PFSK-1 (cell line): ENCODE measurements around the gene HMX1.

ENCODE experiments used
- FOXP2 ChIP-seq: optimal IDR thresholded peaks from 2 replicates; pipeline ENCODE3; 2011; ENCODE audit warnings: borderline replicate concordance, control low read depth, inconsistent platforms; ENCODE audit not compliant: insufficient read depth; ENCODE audit errors: extremely low read length, extremely low read depth
- POLR2AphosphoS5 ChIP-seq: IDR thresholded peaks from 2 replicates; pipeline ENCODE4 v1.6.1; 2012; ENCODE audit warnings: low read depth, mild to moderate bottlenecking, control low read depth, low read length, moderate library complexity
- SIN3A ChIP-seq: IDR thresholded peaks from 2 replicates; pipeline ENCODE4 v1.6.1; 2012; ENCODE audit warnings: mild to moderate bottlenecking, low read length, moderate library complexity, borderline replicate concordance; ENCODE audit not compliant: insufficient read depth
- TAF1 ChIP-seq: IDR thresholded peaks from 2 replicates; pipeline ENCODE4 v1.6.1; 2012; ENCODE audit warnings: low read length, control low read depth, borderline replicate concordance; ENCODE audit not compliant: insufficient read depth
- TF ChIP-seq, protein P1 (sequence below), 2 experiments: IDR thresholded peaks; 2 replicates each; pipeline versions ENCODE4 v1.6.1 to v1.8.0; 2011 to 2012; ENCODE audit warnings: low read depth in 2 of 2, low read length in 2 of 2, control low read depth in 1 of 2, inconsistent platforms in 1 of 2, mild to moderate bottlenecking in 1 of 2, moderate library complexity in 1 of 2; ENCODE audit not compliant: insufficient read depth in 1 of 2

HMX1 gene

DNA sequence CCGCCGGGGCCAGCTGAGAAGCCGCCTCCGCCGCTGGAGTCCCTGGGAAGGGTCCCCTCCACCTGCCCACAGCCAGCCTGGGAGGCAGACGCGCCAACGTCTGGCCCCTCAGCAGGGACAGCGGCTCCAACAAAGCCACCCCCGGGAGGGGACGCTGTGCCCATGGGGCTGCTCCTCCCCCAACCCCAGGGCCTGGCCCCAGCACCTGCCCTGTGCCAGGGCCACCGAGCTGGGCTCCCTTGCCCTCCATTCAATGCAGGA is 6.1 kb upstream of the HMX1 start:
- TF ChIP-seq POLR2AphosphoS5: no peak

DNA sequence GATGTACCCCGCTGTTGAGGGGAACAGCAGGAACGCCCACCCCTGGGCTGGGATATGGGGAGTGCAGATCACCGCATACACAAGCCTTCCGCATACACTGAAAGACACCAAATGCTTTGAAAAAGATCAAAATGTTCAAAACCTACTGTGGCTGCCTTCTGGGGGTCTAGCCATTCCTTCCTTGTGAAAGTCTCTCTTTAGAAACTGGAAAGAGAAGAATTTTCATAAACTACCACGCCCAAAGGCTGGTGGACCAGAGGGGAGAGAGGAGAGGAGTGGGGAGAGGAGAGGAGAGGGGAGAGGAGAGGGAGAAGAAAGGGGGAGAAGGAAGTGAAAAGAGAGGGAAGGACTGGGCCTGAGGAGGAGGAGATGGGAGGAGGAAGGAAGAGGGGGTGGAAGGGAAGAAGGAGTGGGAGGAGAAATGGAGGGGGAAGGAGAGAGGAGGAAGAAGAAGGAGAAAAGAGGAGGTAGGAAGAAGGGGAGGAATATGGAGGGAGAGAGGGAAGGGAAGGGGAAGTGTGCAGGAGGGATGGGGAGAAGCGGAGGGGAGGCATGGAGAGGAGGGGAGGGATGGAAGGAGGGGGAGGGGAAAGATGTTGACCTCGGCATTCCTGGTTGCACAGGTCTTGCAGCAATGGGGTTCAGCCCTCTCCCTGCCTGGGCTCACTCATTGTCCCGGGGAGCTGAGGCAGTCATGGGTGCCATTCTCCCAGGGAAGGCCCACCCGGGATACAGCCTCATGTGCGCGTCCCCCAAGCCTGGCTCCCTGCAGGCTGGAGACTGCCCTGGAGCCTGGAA is 5.5 kb upstream of the HMX1 start:
- TF ChIP-seq FOXP2: no peak
- TF ChIP-seq, protein P1, sequence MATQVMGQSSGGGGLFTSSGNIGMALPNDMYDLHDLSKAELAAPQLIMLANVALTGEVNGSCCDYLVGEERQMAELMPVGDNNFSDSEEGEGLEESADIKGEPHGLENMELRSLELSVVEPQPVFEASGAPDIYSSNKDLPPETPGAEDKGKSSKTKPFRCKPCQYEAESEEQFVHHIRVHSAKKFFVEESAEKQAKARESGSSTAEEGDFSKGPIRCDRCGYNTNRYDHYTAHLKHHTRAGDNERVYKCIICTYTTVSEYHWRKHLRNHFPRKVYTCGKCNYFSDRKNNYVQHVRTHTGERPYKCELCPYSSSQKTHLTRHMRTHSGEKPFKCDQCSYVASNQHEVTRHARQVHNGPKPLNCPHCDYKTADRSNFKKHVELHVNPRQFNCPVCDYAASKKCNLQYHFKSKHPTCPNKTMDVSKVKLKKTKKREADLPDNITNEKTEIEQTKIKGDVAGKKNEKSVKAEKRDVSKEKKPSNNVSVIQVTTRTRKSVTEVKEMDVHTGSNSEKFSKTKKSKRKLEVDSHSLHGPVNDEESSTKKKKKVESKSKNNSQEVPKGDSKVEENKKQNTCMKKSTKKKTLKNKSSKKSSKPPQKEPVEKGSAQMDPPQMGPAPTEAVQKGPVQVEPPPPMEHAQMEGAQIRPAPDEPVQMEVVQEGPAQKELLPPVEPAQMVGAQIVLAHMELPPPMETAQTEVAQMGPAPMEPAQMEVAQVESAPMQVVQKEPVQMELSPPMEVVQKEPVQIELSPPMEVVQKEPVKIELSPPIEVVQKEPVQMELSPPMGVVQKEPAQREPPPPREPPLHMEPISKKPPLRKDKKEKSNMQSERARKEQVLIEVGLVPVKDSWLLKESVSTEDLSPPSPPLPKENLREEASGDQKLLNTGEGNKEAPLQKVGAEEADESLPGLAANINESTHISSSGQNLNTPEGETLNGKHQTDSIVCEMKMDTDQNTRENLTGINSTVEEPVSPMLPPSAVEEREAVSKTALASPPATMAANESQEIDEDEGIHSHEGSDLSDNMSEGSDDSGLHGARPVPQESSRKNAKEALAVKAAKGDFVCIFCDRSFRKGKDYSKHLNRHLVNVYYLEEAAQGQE (IDR thresholded peaks at IDR 0.05; ENCODE audit: insufficient read depth in 1 of 2, low read depth in 2 of 2, low read length in 2 of 2): no peak
- TF ChIP-seq SIN3A: no peak
- no peak for TF ChIP-seq TAF1
- TF ChIP-seq POLR2AphosphoS5: no peak

DNA sequence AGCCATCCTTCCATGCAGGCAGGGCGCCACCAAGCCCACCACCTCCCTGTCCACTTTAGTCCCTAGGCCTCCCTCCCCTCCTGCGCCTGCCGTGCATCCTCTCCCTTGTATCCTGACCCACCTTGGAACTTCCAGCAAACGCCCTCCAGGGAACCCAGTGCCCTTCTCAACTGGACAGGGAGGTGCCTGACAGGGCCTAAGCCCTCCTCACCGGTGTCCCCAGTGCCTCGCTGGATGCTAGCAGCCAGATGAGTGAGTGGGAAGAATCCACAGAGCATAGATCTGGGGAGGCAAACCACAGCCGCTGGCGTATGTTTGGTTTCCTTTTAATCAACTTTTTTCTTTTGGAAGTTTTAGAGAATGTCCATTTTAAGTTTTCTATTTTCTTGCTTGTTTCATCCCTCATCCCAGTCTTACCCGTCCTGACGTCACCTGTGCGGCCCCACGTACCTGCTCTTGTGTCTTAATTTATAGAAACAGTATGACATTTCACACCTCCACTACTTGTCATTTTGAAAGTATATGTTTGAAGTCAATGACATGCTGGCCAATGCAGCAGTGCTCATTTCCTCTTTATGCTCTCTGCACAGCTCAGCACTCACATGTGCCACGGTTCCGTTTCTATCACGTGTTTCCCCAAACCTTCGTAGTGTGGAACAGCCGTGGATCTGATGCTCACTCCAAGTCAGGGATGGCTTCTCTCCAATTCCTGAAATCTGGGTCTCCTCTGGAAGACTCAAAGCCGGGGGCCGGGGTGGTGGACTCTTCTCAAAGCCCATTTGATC is 3.4 kb upstream of the HMX1 start:
- TF ChIP-seq SIN3A (no peak), TAF1 (no peak), POLR2AphosphoS5 (no peak), FOXP2 (no peak)
- TF ChIP-seq, protein P1 (IDR thresholded peaks at IDR 0.05; ENCODE audit: insufficient read depth in 1 of 2, low read depth in 2 of 2, low read length in 2 of 2): no peak

DNA sequence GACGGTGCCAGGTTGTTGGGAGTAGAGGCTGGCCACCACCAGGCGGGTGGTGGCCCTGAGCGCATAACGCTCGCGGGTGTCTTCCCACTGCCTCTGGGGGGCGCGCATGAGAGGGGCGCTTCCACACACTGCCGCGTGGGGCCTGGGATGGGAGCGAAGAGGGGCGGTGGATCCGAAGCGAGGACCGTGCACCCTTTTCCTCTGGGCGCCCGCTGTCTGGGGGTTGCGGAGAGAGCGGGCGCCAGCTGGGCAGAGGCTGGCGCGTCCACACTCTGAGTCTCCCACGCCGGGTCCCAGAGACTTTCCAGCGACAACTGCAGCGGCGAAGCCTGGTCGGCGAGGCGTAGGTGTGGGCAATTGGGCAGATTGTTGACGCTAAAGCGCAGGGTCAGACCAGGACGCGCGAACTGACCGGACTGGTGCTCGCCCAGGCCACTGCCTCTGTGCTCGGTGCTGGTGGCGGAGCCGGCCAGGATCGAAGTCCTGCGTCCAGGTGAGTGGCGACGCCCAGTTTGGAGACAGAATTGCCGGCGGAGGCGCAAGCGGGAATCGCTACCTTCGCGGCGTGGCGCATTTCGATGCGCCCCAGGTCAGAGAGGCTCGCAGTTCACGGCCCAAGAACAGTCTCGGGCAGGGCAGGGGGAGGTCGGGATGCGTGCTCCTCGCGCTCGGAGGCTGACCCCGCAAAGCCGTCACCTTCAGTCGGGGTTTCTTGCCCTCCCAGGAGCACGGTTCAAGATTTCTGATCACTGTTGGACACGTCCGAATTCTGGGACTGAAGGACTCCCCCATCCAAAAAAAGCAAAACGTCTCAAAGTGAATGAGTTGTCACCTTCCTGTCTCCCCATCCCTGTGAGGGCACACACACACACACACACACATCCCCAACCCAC is 2.6 kb upstream of the HMX1 start:
- TF ChIP-seq POLR2AphosphoS5 (no peak), FOXP2 (no peak), SIN3A (no peak)

DNA sequence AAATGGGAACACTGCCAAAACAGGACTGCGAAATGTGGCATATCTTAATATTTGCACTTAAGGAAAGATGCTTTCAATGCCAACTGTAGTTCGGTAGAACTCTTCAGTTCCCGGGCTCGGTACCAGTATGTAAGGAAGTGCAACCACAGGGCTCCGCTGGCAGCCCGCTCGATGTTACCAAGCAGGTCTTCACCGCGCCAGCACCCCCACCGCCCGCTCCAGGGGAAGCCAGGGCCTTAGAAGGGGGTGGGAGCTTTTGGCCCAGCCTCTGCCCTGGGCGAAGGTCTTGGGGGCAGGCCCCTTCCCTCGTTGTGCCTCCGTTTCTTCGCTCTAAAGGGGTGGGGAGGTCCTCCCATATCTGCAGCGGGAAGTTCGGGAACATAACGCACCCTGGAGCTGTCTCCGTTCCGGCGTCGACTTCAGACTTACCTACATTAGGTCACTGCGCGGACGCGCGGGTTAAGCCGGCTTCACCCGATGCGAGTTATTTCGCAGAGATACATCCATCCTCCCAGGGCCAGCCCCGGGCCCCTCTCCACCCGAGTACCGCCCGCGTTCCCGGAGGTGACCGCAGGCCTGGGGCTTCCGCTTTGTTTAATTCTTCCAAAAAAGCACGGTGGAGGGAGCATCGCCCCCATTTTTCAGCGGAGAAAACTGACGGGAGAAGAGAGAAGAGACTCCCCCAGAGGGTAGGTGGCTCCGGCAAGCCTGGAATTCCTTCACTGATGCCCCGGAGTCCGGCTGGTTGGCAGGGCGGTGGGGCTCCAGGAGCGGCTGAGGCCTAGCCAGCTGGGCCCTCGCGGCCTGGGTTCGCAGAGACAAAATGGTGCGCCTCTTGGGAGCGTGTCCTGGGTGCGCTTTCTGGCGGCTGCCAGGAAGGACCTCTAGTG is 1.0 kb upstream of the HMX1 start:
- TF ChIP-seq TAF1: no peak
- TF ChIP-seq, protein P1 (IDR thresholded peaks at IDR 0.05; ENCODE audit: insufficient read depth in 1 of 2, low read depth in 2 of 2, low read length in 2 of 2): no peak
- TF ChIP-seq SIN3A: no peak
- TF ChIP-seq POLR2AphosphoS5: no peak
- TF ChIP-seq FOXP2: no peak
